ENCODE measurements around the gene DNAH8.

The DNAH8 gene

GRCh38 chr6:39056681-39057080, 341.6 kb downstream of the DNAH8 start:
- DNase-seq (ENCODE audit: extremely low spot score, insufficient read length, low read depth) (no peak), FAIRE-seq (no peak)

GRCh38 chr6:39057251-39058155, 342.4 kb downstream of the DNAH8 start:
- FAIRE-seq: no peak

GRCh38 chr6:39058471-39059147, 343.5 kb downstream of the DNAH8 start:
- FAIRE-seq (no peak), DNase-seq (ENCODE audit: extremely low spot score, insufficient read length, low read depth) (no peak)

More at GRCh38 chr6:39057251-39058155, 342.4 kb downstream of the DNAH8 start:
- DNase-seq (ENCODE audit: extremely low spot score, insufficient read length, low read depth): no peak

- DNase-seq (ENCODE audit: extremely low spot score, insufficient read length, low read depth) (no peak), FAIRE-seq (no peak)
These were observed 344.6 kb downstream of the DNAH8 start for GRCh38 chr6:39059496-39060310.

- DNase-seq (ENCODE audit: extremely low spot score, insufficient read length, low read depth): no peak
- FAIRE-seq: no peak
These were observed 345.5 kb downstream of the DNAH8 start for GRCh38 chr6:39060467-39061160.

GRCh38 chr6:39061182-39061581, 346.1 kb downstream of the DNAH8 start:
- DNase-seq (ENCODE audit: extremely low spot score, insufficient read length, low read depth) (no peak), FAIRE-seq (no peak)

GRCh38 chr6:39061588-39061987, 346.5 kb downstream of the DNAH8 start:
- FAIRE-seq: no peak

GRCh38 chr6:39062014-39062740, 347.1 kb downstream of the DNAH8 start:
- FAIRE-seq: no peak
- no peak for DNase-seq (ENCODE audit: extremely low spot score, insufficient read length, low read depth)

More at GRCh38 chr6:39061588-39061987, 346.5 kb downstream of the DNAH8 start:
- no peak for DNase-seq (ENCODE audit: extremely low spot score, insufficient read length, low read depth)

GRCh38 chr6:39063526-39063925, 348.4 kb downstream of the DNAH8 start:
- no peak for FAIRE-seq
- no peak for DNase-seq (ENCODE audit: extremely low spot score, insufficient read length, low read depth)

GRCh38 chr6:39065561-39065960, 350.4 kb downstream of the DNAH8 start:
- no peak for FAIRE-seq
- DNase-seq (ENCODE audit: extremely low spot score, insufficient read length, low read depth): no peak

- FAIRE-seq: no peak
- DNase-seq (ENCODE audit: extremely low spot score, insufficient read length, low read depth): no peak
These were observed 353.3 kb downstream of the DNAH8 start for GRCh38 chr6:39068391-39068790.

GRCh38 chr6:39072830-39073229, 357.7 kb downstream of the DNAH8 start:
- no peak for DNase-seq (ENCODE audit: extremely low spot score, insufficient read length, low read depth)
- FAIRE-seq: no peak

- FAIRE-seq: no peak
These were observed 358.6 kb downstream of the DNAH8 start for GRCh38 chr6:39073471-39074355.

GRCh38 chr6:39074486-39074885, 359.4 kb downstream of the DNAH8 start:
- FAIRE-seq: no peak
- DNase-seq (ENCODE audit: extremely low spot score, insufficient read length, low read depth): no peak

More at GRCh38 chr6:39073471-39074355, 358.6 kb downstream of the DNAH8 start:
- DNase-seq (ENCODE audit: extremely low spot score, insufficient read length, low read depth): no peak

GRCh38 chr6:39075010-39075686, 360.0 kb downstream of the DNAH8 start:
- DNase-seq (ENCODE audit: extremely low spot score, insufficient read length, low read depth): no peak
- FAIRE-seq: no peak

- DNase-seq (ENCODE audit: extremely low spot score, insufficient read length, low read depth) (no peak), FAIRE-seq (no peak)
These were observed 360.9 kb downstream of the DNAH8 start for GRCh38 chr6:39075807-39076622.
